Measurements from ENCODE around the gene NAGPA. TPM values are rescaled to one million over a fixed set of nuclear protein-coding genes. Genes with fewer than 3 reads are reported as not detected.

NAGPA gene
- total and polyA plus RNA-seq, 10 of the 15 experiments (the other 5 are each of a cell fraction or from before 2014, with no cell fraction given): 0.03 to 11.6 (median 6.6) TPM

DNA sequence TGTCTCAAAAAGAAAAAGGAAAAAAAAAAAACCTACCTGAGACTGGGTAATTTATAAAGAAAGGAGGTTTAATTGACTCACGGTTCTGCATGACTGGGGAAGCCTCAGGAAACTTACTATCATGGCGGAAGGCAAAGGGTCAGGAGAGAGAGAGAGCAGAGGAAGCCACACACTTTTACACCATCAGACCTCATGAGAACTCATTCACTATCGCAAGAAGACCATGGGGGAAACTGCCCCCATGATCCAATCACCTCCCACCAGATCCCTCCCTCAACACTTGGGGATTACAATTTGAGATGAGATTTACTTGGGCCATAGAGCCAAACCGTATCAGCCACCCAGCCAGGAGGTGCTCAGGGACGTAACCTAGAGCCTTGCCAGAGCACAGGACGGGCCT, 20.8 kb downstream of the NAGPA start:
- ATAC-seq (no peak), DNase-seq (ENCODE audit: low read depth, low spot score) (no peak), FAIRE-seq (no peak)
- Histone ChIP-seq H3K4me2 (ENCODE audit: control insufficient read depth, insufficient read depth) (no peak overlapping the region), H3K27me3 (replicated peaks in 1 of 2; ENCODE audit: control insufficient read depth in 2 of 2, insufficient read depth in 2 of 2, low read length in 1 of 2) (no peaks in the 10 kb centered on the region; a peak in 1 of 4 replicates), H3K27ac (ENCODE audit: control insufficient read depth, insufficient read depth) (no peak overlapping the region), H3K4me1 (ENCODE audit: control insufficient read depth, insufficient read depth, low read length) (no peaks in the 10 kb centered on the region), H3K4me3 (no peak overlapping the region), H4K20me1 (ENCODE audit: control insufficient read depth, insufficient read depth) (no peaks in the 10 kb centered on the region), H2AFZ (ENCODE audit: control insufficient read depth, low read depth, low read length) (no peak overlapping the region), H3K9ac (ENCODE audit: control insufficient read depth, insufficient read depth, low read length) (no peak overlapping the region), H3K36me3 (ENCODE audit: control insufficient read depth in 2 of 2, insufficient read depth in 2 of 2, low read length in 1 of 2) (no peaks in the 10 kb centered on the region), H3K79me2 (ENCODE audit: control insufficient read depth, insufficient read depth, low read length) (no peaks in the 10 kb centered on the region), H3K9me3 (replicated peaks; ENCODE audit: control insufficient read depth, insufficient read depth, low read length) (no peaks in the 10 kb centered on the region)
- 12% methylated on average over 6 of the region's 6 CpGs for WGBS (ENCODE audit: insufficient coverage, insufficient replicate concordance, low lambda C conversion rate, missing lambda C conversion rate)
- ChIA-PET POLR2A (interaction anchor here (0.7 kb wide), 1 partner anchor 8 kb away, joined by 4 read pairs; no protein-coding TSS in a partner anchor), CTCF (no interaction called here), SMC1A (ENCODE audit: uncharacterized antibody, unreplicated experiment) (interaction anchor here (0.8 kb wide), 1 partner anchor 80 kb away, joined by 3 read pairs; no protein-coding TSS in a partner anchor), RAD21 (ENCODE audit: unreplicated experiment) (no interaction called here)
- in situ Hi-C loops (cut with MboI) (no loop called here), intact Hi-C loops (cut with micrococcal nuclease; ENCODE audit: unreplicated experiment) (no loop called here)
- no TSS peak for BruUV-seq (replicated peaks)
- no peak for TF ChIP-seq HDGF (IDR thresholded peaks at IDR 0.05)
- no peak for TF ChIP-seq YBX1 (IDR thresholded peaks at IDR 0.05)
- no peak for TF ChIP-seq CHD4 (IDR thresholded peaks at IDR 0.05)
- TF ChIP-seq NBN (IDR thresholded peaks at IDR 0.05): no peak
- no peak for TF ChIP-seq NKRF (conservative IDR thresholded peaks at IDR 0.05)

DNA sequence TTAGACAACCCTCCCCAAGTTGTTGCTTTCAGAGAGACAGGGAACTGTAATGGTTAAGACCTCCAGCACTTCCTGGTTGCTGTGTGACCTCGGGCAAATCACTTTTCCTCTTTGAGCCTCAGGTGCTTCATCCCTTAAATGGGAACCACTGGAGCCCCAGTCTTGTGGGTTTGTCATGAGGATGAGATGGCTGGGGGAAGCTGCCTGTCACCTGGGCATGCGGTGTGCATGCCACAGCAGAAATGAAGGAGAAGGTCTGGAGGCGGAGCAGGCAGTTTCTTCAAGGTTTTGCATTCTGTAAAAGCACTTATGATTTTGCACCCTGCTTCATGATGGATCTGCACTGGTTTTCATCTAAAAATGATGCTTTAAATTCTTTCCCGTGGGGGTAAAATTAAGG, 22.1 kb downstream of the NAGPA start:
- ATAC-seq (no peak), FAIRE-seq (no peak), DNase-seq (ENCODE audit: low read depth, low spot score) (no peak)
- ChIA-PET CTCF (interaction anchor here (1.0 kb wide), 1 partner anchor 420 kb away, joined by 3 read pairs; no protein-coding TSS in a partner anchor), RAD21 (ENCODE audit: unreplicated experiment) (no interaction called here), POLR2A (no interaction called here), SMC1A (ENCODE audit: uncharacterized antibody, unreplicated experiment) (interaction anchor here (0.6 kb wide), 1 partner anchor 9 kb away, joined by 3 read pairs; no protein-coding TSS in a partner anchor)
- Histone ChIP-seq H3K9ac (ENCODE audit: control insufficient read depth, insufficient read depth, low read length) (no peak overlapping the region), H3K4me1 (ENCODE audit: control insufficient read depth, insufficient read depth, low read length) (no peaks in the 10 kb centered on the region), H3K27me3 (replicated peaks in 1 of 2; ENCODE audit: control insufficient read depth in 2 of 2, insufficient read depth in 2 of 2, low read length in 1 of 2) (no peaks in the 10 kb centered on the region; a peak in 1 of 4 replicates), H3K27ac (ENCODE audit: control insufficient read depth, insufficient read depth) (no peak overlapping the region), H4K20me1 (ENCODE audit: control insufficient read depth, insufficient read depth) (no peaks in the 10 kb centered on the region), H3K9me3 (replicated peaks; ENCODE audit: control insufficient read depth, insufficient read depth, low read length) (no peaks in the 10 kb centered on the region), H3K4me3 (no peak overlapping the region), H3K36me3 (ENCODE audit: control insufficient read depth in 2 of 2, insufficient read depth in 2 of 2, low read length in 1 of 2) (no peaks in the 10 kb centered on the region), H3K79me2 (ENCODE audit: control insufficient read depth, insufficient read depth, low read length) (no peaks in the 10 kb centered on the region), H2AFZ (ENCODE audit: control insufficient read depth, low read depth, low read length) (no peak overlapping the region), H3K4me2 (ENCODE audit: control insufficient read depth, insufficient read depth) (no peak overlapping the region)
- in situ Hi-C loops (cut with MboI) (no loop called here), intact Hi-C loops (cut with micrococcal nuclease; ENCODE audit: unreplicated experiment) (no loop called here)
- BruUV-seq (replicated peaks): no TSS peak
- 32% methylated on average over 4 of the region's 4 CpGs for WGBS (ENCODE audit: insufficient coverage, insufficient replicate concordance, low lambda C conversion rate, missing lambda C conversion rate)
- TF ChIP-seq, protein P1, sequence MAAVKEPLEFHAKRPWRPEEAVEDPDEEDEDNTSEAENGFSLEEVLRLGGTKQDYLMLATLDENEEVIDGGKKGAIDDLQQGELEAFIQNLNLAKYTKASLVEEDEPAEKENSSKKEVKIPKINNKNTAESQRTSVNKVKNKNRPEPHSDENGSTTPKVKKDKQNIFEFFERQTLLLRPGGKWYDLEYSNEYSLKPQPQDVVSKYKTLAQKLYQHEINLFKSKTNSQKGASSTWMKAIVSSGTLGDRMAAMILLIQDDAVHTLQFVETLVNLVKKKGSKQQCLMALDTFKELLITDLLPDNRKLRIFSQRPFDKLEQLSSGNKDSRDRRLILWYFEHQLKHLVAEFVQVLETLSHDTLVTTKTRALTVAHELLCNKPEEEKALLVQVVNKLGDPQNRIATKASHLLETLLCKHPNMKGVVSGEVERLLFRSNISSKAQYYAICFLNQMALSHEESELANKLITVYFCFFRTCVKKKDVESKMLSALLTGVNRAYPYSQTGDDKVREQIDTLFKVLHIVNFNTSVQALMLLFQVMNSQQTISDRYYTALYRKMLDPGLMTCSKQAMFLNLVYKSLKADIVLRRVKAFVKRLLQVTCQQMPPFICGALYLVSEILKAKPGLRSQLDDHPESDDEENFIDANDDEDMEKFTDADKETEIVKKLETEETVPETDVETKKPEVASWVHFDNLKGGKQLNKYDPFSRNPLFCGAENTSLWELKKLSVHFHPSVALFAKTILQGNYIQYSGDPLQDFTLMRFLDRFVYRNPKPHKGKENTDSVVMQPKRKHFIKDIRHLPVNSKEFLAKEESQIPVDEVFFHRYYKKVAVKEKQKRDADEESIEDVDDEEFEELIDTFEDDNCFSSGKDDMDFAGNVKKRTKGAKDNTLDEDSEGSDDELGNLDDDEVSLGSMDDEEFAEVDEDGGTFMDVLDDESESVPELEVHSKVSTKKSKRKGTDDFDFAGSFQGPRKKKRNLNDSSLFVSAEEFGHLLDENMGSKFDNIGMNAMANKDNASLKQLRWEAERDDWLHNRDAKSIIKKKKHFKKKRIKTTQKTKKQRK (IDR thresholded peaks at IDR 0.05; ENCODE audit: low read depth, low read length): no peak
- TF ChIP-seq NFYB (IDR thresholded peaks at IDR 0.05; ENCODE audit: insufficient read depth, low read depth, low read length) (no peak), WRNIP1 (IDR thresholded peaks at IDR 0.05; ENCODE audit: borderline replicate concordance, low read depth, low read length) (no peak), ZNF622 (IDR thresholded peaks at IDR 0.05) (no peak), SIX5 (IDR thresholded peaks at IDR 0.05; ENCODE audit: low read depth, low read length, severe bottlenecking) (no peak), CTCF (IDR thresholded peaks at IDR 0.05 in 2 of 3, conservative IDR thresholded peaks at IDR 0.05 in 1 of 3; ENCODE audit: control insufficient read depth in 2 of 3, extremely low read depth in 1 of 3, insufficient read depth in 1 of 3, low read depth in 3 of 3, low read length in 3 of 3) (no peak), HDGF (IDR thresholded peaks at IDR 0.05) (no peak)

All from GM12878 (cell line).